HG03460 (cell line): ENCODE data around the gene NIPA2.
A peak's percentile ranks its signal among the peaks of the same experiment; 100 is the strongest.

Source experiments
- ATAC-seq: cut with Tn5 transposase; IDR thresholded peaks from one replicate; pipeline ENCODE4 v1.9.1; 2021; ENCODE audit not compliant: unreplicated experiment

Gene NIPA2

DNA sequence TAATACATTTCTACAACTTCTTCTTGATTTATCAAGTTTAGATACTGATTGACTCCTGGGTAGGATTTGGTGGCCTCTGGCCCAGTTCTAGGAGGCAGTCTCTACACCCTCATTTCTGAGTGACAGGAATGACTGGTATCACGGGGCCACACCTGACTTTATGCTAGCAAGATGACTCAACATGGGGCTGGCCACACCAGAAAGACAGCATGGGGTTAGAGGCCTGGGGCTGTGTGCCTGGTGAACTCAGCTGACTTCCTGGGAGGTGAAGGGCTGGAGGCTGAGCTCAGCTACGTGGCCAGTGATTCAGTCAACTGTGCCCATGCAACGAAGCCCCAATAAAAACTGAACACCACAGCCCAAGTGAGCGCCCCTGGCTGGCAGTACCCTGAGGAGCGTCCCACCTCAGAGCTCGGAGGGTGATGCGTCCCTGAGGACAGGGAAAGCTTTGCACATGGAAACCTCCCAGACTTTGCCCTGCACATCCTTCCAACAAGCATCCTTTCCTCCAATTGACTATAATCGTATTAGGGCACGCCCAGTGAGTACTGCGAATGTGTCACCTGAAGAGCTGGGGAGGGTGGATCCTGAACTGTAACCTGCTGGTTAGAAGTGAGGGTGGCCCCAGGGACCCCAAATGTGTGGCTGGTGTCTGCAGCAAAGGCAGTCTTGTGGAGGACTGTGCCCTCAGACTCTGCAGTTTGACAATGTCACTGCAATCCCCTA lies 57.2 kb downstream of the NIPA2 start:
- peak; percentile 71 for ATAC-seq

DNA sequence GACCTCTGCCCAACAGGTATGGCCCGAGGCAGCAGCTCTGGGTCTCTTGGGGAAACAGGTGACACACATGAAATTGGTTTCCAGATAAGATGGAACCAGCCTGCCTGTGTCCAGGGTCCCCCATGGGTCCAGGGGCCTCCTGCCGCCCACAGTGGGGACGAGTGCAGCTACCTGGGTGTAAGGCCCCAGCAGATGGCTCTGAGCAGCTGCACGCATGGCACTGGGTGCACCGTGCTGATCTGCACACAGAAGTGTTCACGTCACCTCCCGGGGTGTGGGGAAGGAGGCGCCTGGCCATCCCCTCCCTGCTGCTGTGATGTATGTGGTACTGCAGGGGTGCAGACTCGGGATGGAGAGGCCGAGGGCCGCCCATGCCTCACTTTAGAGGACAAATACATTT lies 63.6 kb downstream of the NIPA2 start:
- no peak for ATAC-seq

DNA sequence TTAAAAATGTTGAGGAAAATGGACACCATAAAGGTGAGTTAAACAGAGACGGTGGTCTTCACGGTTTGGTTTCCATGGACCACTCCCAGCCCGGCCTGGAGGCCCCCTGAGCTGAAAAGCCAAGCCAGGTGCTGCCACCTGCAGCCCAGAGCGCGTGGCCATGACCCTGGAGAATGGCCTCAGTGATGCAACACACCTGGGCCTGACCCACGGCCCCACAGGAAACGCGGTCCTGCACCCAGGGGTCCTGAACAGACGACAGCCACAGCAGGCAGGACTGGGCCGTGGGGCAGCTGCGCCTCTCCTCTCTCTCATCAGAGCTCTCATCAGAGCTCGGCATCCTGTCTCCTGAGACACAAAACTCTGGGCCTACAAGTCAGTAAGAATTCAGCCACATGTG lies 64.1 kb downstream of the NIPA2 start:
- ATAC-seq, result no peak

DNA sequence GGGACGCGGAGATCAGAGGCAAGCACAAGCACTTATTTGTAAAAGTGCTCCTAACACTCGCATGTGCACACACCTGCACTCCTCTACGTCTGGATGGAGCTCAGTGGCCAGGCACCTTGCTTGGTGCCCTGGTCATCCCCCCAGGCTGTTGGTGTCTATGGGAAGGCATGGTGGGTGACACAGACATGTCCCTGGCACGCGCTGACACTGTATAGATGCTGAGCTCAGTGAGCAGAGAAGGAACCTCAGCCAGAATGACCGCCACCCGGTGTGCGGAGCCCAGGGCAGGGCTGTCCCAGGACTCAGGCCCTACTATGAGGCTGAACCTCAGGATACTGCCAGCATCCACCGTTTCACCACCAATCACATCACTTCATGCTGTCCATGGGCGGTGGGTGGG lies 64.5 kb downstream of the NIPA2 start:
- ATAC-seq, result no peak

DNA sequence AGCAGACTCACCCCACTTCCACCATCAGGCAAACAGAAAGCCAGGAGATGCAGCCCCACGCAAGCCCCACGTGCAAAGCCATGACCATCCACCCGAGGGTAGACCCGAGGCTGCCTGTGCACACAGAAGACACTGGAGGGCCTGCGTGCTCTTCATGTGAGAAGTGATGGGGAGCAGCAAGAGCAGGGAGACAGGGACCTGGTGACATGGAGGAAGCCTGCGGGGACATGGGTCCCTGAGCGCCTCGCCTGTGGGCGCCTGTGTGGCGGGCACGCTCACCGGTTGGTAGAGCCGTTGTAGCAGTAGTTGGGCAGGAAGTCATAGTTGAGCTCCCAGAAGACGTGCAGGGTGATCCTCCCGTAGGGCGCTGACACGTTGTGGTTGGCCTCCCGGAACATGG lies 65.0 kb downstream of the NIPA2 start:
- no peak for ATAC-seq

DNA sequence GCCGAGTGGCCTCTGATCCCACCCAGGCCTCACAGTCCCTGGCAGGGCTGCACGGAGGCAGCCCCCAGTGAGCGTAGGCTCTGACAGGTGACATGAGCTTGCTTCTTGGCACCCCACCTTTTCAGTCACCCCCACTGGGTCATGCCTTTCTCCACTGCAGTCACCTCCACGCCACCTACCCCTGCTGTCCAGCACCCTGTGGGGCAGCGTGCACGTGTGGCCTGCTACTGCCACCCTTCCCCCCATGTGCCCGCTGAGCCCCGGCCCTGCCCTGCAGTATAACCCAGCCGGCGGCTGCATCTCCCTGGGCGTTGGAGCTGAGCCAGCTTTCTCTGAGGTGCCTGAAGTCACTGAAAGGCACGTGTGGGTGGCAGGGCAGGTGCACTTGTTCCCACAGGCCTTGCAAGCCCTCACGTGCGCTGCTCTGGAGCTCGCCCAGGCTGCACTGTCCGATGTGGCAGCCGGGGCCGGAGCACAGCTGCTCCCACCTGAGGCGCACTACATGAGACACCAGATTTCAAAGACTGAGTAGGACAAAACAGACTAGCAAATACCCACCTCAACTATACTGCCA lies 65.6 kb downstream of the NIPA2 start:
- no peak for ATAC-seq

DNA sequence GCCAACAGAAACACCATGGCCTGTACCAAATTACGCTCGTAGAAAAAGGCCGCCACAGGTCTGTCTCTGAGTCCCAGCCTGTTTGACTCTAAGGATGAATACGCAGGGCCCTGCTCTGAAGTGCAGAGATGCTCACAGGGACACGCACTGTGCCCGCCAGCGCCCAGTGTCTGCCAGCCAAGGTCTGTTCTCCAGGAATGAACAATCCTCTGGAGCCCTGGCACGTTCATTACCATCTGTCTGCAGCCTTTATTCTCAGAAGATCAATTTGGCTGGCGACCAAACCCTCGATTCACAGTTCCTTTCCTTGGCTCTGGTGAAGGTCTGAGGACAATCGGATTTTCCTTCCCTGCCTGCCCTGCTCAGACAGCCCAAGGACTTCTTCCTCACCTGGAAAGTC lies 66.3 kb downstream of the NIPA2 start:
- ATAC-seq, result no peak

DNA sequence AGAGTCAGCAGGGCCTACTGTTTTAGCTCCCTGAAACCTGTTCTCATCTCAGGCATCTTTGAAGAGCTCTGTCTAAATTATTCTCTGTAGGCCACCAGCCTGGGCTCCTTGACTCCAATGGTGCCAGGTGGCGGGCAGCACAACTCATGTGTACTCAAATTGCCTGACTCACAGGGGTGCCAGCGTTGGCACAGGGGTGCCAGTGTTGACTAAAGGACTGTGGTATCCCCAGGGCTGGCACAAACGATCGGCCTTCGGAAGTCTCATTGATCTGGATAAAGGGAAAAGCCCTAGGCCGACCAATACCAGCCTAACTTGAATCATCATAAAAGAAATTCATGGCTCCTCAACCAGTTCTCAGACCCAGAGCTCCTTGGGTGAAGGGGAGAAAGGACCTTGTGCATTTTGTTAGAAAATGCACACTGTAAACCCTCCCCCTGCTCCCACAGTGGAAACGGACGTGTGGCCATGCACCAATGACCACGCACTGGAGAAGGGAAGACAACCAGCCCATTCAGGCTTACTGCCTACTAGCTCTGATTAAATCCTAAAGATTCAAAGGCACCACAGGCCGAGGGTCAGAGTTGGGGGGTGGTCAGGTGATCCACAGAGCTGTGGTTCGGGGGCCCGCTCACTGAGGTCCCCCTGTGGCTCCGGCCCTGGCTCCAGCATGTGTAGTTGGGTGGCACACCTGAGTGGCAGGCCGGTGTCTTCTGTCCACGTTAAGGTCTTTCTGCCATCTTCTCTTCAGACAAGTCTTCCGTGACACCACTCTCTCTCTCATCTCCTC lies 68.9 kb downstream of the NIPA2 start:
- ATAC-seq, result no peak

DNA sequence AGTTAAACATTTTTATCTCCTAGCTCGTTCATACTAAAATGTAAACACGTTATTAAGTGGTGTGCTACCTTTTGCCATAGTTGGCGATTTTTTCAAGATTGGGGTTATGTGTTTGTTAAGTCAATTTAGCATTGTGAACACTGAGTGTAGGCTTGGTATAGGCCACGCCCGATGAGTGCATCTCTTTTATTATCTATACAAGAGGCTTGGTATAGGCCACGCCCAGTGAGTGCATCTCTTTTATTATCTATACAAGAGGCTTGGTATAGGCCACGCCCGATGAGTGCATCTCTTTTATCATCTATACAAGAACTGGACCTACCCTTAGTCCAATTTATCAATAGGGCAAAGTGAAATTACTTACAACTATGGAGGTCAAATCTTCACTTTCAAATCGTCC lies 70.4 kb downstream of the NIPA2 start:
- ATAC-seq, result no peak

DNA sequence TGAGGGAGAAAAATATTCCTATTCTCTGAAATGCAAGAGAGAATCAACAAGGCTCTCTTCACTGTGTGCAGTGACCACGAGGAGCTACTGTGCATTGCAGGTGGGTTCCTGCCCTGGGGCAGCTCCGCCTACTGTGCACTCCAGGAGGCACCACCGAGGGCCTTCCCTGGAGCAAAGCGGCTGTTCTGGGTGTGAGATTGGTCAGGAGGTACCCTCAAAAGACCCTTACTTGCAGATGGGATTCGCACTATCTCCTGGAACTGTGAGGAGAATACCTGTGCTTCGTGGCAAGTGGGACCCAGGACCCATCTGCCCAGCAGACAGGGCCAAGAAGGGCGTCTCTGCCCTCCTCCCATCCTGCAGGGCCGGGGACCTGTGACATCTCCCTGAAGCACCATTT lies 72.8 kb downstream of the NIPA2 start:
- ATAC-seq, result no peak

DNA sequence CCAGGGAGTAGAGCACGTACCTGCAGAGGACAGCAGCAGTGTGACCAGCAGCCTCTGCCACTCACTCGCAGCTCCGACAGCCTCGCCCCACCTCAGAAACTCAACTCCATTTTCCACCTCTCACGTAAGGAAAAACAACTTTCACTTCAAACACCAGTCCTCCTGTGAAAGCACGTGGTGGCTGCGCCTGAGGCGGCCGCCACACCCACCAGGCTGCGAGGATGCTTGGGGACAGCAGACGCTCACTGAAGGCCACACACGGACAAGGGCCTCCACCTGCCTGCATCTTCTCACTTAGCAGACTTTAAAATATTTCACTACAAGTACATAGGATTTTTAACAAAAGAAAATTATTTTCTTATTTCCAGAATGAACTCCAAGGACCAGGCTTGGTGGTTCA lies 73.8 kb downstream of the NIPA2 start:
- no peak for ATAC-seq

DNA sequence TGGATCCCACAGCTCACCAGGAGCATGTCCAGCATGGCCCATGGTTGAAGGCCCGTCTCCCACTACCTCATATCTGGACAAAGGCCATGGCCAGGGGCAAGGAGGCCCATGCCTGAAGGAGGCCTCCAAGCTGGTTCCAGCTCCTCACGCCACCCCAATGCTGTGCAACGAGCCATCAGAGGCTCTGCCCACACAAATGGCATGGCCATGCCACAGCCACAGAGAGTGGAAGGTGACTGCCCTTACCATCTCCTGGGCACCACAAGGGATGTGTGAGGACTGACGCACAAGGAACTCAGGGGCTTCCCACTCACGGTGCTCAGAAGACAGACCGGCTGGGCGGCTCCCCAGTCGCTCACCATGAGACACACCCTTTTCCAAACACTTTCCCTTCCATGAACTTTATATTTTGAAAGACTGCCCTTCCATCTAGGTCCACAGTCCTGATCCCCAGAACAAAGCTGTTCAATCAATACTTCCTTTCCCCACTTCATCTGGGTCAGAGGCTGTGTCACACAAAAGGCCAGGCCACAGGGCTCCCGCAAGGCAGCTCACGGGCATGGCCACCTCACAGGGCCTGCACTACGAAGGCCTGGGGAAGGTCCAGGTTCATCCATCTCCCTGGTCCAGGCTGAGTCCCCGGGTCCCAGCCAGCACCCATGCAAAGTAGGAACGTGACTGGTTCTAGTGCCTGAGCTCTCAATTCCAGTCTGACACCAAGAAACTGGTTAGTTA lies 75.3 kb downstream of the NIPA2 start:
- ATAC-seq, result no peak

DNA sequence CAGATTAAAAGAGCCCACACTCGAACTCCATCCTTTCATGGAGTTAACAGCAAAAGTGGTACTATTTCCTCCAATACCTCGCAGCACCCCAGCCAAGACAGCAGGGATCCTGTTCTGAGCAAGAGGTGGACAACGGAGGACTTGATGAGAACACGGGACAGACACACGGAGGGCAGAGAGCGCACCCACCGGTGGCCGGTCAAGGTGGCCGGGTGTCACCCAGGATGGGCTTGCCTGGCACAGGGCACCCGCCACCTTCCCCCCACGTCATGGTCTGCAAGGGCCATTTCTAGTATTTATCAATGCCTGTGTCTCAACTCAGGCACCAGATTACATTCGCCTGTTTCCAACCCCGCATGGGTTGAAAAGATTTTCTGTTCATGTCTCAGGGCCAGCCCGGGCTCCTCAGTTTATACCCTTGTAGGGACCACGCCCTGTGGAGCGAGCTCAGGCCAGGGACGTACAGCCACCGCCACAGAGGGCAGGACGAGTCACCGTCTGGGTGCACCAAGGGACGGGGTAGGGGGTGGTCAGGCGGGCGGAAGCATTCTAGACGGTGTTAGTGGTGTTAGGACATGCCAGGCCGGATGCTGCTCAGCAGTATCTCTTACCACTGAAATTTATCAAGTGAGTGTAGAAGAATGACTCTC lies 77.5 kb downstream of the NIPA2 start:
- ATAC-seq, result no peak

DNA sequence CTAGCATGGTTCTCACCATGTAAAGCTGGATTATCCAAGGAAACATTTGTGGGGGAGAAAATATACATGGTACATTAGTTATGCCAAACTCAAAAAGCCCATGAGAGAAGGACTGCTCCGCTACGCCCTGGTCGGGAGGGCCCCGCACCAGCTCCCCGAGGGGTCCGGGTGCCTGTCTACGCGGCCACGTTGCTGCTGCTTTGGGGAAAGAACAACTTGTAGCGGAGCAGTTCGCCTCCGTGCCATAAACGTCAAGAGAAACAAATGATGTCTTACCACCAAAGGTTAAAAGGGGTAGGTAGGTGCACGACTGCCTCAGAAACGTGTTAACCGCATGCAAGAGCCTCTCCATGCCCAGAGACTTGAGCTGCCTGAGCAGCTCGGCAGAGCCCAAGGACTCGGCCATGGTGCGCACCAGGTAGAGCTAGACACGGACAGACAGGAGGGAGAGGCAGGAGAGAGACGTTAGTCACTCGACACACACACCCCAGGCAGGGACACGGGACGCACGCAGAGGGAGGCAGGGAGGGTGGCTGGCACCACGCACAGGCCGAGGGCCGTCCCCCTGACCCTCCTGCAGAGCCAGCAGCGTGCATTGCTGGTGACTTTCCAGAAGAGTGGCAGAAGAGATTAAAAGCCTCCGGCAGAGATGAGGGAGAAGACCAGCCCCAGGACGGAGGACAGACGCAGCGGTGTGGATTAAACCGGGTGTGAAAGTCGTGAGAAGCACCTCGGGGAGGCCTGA lies 78.3 kb downstream of the NIPA2 start:
- ATAC-seq, result no peak

DNA sequence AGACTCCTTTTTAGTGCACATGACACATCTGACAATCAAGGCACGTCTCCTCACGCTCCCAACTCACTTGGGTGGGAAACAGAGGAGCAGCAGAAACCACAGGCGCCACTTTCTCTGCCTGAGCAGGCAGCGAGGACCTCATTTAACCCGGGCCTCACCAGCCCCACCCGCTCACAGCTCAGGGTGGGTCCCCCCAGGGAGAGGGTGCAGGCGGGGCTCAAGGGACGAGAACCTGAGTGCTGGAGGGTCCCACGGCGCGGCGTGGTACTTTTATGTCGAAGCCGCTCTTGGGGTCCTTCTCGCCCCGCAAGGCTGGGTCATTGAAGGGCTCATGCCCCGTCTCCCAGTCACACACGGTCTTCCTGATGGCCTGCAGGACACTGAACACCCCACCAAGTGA lies 79.1 kb downstream of the NIPA2 start:
- no peak for ATAC-seq
